GM19467 (cell line): ENCODE measurements around the gene OSBP2.

ENCODE experiments used
- ATAC-seq: cut with Tn5 transposase; IDR thresholded peaks from one replicate; pipeline ENCODE4 v1.9.1; 2021; ENCODE audit warnings: mild to moderate bottlenecking, moderate library complexity; ENCODE audit not compliant: unreplicated experiment

The OSBP2 gene

DNA sequence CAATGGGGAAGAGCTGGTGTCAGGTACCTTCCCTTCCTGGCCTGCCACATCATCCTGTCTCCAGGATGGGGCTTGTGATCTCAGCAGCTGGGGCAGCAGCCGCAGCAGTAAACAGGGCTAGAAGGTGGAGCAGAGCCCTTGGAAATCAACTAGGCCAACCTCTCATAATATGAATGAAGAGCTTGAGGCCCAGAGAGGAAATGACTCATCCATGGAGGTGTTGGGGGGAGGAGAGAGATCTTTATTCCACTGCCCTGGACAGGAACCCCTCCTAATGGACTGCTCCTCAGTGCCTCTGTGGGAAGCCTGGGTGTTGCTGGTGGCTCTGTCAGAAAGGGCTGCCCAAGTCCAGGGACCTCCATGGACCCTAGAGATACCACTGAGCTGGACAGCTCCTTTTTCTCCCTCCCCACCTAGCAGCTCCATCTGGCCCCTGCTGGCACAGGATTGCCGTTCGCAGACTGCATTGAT is 111.8 kb downstream of the OSBP2 start:
- ATAC-seq: no peak

DNA sequence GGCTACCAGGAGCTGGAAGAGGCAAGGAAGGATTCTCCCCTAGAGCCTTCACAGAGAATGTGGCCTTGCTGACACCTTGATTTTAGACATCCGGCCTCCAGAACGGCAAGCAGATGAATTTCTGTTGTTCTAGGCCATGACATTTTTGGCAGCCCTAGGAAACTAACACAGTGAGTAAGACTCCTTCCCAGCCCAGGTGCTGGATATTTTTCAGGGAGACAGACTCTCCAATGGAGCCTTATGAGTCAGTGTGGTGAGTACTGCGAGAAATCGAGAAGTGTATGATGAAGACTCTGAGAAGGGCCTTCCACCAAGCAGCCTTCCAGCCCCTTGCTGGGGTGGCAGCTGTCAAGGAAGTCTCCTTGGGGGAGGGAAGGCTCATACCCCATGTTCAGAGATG is 114.4 kb downstream of the OSBP2 start:
- ATAC-seq: no peak

DNA sequence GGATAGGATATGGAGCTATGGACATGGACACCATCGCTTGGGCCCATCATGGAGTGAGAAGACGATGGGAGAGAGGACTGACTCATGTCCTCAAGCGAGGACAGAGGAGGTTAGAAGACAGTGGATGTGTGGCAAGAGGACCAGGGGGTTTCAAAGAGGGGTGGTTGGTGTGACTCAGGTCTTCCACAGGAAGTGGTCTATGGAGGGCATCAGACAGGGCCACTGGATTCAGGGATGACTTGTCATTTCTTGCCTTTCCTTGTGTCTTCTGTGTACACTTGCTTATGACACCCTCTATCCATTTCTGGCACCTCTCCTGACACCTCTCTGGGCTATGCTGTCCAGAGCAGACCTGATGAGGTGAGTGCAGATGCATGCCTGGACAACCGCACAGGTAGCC is 115.4 kb downstream of the OSBP2 start:
- ATAC-seq: no peak

DNA sequence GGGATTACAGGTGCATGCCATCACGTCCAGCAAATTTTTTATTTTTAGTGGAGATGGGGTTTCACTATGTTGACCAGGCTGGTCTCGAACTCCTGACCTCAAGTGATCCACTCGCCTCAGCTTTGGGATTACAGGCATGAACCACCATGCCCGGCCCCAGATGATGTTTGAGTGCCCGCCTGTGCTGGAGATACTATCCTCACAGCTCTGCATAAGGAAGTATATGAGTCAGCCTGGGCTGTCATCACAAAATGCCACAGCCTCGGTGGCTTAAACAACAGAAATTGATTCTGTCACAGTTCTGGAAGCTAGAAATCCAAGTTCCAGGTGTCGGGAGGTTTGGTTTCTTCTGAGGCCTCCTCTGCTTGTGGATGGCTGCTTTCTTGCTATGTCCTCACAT is 119.3 kb downstream of the OSBP2 start:
- ATAC-seq: no peak

DNA sequence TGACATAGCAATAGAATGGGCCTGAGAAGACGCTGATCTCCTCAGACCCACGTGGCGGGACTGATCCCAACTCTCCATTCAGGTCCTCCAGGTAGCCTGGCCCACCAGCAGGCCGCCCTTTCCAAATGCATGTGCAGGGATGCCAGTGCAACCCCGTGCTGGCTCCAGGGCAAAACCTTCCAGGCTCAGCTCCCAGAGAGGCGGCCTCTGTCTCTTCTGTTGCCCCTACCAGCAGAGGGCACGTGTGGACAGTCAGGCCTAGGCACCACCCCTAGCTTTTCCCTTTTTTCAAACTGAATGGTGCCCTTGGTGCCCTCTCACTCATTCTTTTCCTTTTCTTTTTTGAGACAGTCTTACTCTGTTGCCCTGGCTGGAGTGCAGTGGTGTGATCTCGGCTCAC is 121.7 kb downstream of the OSBP2 start:
- ATAC-seq: no peak

DNA sequence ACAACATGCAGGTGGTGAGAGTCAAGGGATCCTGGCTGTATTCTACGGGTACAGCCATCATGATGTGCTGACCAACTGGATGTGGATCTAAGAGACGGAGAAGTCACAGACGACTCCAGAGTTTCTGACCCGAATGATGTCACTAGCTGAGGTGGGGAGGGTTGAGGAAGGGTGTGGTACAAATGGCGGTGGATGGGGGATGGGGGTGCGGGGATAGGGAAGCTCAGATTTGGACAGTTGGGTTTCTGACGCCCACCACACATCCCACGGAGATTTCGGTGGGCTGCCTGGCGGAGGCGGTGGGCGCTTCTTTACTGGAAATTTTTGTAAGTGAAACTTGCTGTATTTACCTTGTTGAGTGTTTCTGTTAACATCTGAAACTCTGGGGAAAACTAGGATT is 126.7 kb downstream of the OSBP2 start:
- ATAC-seq: no peak

DNA sequence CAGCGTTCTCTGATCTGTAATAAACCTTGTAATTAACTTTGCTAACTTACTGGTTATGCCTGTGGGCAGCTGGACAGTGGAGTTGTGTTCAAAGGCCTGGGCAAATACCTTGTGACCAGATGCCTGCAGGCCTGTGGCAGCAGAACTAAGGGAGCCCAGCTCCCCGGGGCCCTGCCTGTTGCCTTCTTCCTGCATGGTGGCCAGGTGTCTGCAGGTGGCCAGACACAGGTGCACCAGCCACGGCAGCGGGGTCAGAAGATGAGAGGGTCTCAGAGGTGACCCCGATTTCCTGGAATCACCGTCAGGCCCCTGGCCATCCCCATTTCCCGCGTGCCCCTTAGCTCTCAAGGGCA is 127.2 kb downstream of the OSBP2 start:
- no peak for ATAC-seq

DNA sequence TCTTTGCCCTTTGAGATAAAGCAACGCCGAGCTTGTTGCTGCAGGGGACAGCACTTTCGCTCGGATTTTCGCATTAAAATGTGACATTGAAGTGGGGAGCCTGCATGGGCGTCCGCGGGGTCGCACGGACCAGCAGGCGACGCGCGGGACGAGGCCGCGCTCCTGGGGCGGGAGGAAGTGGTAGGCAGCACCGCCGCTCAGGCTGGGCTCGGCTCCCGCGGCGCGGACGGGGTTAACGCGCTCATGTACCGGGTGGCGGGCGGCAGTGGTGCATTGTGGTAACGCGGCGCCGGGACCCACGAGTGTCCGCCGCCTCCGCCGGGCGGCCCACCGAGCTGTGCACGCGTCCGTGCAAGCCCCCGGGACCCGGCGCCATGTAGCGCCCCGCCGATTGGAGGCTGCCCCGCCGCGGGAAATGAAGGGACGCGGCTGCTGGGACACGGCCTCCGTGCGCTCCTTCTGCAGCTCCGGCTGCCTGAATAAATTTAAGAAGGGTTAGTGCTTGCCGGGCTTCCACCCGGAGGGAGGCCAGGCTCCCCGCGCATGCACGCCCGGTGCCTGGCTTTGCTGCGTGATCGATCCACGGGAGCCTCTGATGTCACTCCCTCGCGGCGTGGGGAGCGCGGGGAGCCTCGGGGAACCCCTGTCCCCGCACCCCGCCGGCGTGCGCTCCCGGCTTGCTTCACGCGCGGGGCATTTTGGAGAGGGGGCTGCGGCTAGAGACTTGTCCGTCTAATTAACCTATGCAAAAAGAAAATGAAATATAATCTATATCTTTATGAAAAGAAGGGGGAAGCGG is 127.7 kb downstream of the OSBP2 start:
- ATAC-seq: no peak

DNA sequence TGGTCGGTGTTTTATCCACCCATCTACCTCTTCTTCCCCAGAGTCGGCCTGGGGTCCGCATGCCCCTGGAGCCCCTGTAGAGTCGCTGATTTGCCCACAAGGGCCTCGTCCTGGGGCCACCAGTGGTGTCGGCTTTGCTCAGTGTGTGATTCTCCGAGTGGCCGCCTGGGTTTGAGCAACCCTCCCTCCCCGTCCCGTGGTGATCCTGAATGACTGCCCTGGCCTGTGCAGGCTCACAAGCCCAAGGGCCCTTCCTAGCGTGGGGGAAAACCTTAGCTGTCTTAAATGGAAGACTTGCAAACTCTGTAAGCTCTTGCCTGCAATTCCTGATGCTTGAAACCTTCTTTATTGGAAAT is 128.3 kb downstream of the OSBP2 start:
- no peak for ATAC-seq

DNA sequence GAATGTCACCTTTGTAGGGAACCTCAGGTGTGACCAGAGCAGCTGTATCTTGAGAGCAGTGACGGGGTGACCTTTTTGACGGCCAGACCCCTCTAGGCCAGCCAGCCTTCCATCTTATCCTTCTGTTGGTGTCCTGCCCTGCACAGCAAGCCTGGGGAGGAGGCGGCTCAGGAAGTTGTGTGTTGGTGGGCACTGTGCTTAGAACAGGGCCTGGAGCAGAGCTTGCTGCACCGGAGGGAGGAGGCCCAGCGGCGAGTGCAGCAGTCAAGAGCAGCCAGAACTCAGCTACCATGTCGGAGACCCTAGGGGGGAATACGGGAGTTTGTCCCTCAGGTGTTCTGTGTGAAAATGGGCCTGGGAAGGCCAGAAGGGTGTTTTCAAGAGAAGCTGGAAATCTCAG is 129.4 kb downstream of the OSBP2 start:
- no peak for ATAC-seq

DNA sequence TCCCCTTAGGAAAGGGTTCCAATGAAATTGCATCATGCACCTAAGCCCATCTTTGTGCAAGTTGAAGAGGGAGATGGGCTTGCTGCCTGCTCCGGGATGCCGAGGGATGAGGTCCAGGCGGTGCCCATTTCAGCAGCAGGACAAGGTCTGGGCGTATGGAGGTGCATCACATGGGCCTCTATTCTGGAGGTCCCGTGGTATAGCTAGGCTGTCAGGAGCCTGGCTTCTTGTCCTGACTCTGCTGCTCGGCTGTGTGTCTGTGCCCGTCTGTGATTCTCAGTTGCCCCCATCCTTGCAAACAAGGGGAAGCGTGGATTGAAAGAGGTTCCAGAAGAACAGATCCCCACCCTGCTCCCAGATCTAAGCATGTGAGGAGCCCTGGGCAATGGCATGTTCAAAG is 130.0 kb downstream of the OSBP2 start:
- ATAC-seq: no peak

DNA sequence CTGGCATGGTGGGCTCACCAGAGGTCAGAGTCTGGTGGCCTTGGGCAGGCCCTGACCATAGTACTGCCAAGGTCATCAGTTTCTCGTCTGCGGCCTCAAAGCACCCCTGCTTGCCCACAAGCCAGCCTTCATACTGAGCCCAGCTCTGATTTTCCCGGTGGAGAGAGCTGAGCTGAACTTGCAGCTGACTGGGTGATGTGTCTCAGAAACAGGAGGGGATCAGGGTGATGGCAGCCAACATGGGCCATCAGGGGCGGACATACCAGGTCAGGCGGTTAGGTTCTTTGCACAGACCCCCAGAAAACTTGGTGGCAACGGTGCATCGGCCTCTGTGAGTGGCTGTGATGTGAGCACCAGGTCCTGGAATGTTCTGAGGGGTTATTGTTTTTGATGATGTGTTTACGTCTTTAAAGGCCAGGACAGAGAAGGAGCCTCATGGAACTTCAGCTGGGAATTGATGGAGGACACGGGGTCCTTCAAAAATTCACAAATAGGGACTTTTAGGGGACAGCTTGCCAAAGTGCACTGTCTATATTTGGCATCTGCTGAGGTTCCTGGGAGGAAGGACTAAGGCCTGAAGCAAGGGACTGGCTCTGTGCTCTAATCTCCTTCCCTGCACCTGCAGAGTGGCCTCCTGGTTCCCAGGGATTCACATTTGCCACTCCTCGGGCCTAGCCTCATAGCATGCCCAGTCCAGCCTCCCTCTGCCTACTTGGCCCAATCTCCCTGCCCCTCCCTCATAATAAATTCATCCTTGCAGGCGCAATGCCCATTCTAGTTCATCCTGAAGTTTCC is 131.2 kb downstream of the OSBP2 start:
- no peak for ATAC-seq

DNA sequence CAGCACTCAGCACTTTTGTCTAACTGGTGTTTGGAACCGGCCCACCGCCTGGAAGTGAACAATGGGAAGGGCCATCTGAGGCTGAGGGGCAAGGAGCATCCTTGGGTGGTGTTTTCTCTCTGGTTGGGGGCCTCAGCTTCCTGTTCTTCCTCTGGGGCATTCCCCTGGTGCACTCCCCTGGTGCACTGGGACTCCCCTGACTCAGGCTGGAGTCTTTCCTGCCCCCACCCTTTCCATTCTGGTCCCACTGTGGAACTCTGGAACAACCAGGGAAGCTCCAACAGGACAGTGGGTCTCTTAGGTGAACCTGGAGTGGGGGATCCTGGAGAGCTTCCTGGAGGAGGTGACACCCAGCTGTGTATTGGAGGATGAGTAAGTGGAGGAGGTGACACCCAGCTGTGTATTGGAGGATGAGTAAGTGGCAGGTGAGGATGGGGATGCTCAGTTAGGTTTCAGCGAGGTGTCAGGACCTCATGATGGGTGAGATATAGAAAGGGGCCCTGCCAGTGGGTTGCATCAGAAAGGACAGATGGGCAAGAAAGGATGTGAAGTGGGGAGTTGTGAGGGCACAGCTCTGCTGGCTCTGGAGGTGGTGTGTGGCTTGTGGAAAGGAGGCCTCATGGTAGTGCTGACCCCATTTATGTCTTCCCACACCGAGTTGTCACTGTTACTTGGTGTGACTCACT is 132.1 kb downstream of the OSBP2 start:
- no peak for ATAC-seq

DNA sequence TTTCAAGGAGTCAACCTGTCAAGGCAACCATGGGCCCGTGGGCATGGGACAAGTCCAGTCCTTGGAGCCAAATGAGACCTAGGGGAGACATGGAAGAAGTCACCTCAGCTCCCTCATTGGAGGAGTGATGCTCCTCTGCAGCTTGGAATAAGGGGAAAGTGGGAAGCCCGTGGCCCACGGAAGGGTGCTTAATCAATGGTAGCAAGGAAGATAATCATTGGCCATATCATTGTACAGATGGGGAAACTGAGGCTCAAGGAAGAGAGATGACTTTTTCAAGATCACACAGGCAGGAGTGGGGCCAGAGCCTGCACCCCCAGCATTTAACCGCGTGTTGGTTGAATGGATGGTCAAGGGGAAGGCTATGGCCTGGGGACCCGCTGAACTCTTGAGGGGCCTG is 133.0 kb downstream of the OSBP2 start:
- ATAC-seq: no peak

DNA sequence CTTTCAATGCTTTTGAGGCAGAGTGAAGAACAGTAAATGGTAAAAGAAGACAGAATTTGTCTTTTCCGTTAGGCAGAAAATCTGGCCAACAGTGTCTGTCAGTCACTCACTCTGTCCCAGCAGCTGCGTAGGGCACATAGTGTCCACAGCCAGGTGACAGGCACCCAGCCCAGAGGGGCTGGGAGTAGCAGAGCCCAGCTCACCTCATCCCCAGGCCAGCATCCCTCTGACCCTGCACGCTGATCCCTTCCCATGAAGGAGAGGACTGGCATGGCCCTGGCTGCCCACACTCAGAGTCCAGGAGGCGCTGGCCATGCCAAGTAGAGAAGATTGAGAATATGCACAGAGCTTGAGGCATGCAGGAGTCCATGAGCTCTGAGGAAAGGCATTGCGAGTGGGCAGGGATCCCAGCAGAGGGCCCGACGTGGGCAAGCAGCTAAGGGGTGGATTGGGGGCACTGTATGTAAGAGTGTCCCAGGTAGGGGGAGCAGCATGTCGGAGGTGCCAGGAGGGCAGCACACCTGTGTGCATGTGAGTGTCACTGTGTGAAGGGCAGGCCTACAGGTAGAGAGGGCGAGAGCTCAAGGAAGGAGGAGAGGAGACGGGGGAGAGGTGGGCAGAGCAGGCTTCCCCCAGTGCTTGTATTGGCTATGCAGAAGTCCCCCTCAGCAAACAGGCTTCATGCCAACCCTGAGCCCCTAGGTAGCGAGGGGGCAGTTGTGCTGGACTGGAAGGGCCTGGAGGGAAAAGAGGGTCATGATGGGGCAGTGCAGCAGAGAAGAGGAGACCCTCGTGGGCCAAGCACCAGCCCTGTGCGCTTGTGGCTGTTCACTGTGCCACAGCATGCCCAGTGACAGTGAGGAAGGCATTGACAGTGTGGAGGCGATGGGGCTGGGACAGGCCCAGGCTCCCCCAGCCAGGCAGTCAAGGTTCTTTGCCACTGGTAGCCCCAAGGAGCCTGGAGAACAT is 133.8 kb downstream of the OSBP2 start:
- ATAC-seq: no peak

DNA sequence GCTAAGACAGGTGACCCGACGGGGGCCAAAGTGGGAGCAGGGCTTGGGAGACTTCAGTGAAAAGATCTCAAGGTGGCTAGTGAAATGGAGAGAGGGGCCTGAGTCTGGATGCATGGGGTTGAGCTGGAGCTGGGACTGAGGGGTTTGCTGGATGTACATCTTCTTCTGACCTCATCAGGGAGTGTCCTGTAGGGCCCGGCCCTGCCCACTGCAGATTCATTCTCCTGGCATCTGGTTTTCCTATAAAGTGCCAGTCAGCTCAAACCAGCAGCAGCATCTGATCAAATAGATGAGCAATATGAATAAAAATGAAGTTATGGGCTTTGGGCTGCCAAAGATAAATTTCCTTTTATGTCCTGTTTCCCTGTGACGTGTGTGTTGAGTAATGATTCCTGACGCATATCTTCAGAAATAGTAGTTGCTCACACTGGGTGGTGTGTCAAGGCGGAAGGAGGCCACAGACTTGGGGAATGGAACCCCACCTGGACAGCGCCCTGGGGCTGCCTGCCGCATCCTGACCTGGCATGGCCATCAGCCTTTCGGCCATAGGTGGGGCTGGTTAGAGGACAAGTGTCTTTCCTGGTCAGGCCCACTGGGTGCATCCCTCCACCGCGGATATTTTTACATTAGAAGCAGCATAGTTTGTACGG is 135.4 kb downstream of the OSBP2 start:
- no peak for ATAC-seq

DNA sequence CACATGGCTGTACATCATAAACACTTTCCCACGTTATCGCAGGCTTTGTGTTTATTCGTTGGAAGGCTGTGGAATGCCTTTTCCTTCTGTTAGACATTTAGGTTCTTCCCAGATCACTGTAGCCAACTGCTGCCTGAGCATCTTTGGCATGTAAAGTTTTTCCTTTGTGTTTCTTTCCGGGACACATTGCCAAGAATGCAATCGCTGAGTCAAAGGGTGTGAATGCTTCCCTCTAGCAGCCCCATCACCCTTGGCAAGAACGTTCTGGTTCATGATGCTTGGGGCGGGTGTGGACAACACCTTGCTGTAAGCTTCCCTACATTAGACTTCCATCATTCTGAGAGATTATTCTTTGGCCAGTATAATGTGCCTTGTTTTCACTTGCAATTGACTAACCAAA is 136.2 kb downstream of the OSBP2 start:
- ATAC-seq: no peak

DNA sequence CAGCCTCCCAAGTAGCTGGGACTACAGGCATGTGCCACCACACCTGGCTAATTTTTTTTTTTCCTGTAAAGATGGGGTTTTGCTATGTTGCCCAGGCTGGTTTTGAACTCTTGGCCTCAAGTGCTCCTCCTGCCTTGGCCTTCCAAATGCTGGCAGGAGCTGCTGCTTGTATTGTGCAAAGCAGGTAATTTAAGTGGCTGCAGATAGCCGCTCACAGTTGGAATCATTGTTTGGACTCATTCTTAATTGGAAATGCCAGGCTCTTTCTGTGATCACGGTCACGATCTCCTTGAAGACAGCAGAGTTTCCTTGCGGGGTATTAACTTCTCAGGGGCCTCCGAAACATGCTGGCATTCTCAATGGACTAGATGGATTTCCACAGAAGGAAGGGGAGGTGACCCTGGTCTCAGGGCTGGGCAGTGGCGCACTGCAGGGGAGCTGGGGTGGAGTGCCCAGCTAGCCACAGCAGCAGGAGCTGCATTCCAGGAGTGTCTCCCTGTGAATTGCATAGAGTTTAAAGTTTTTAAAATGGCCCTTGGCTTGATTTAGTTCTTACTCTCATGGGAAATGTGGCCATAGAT is 137.8 kb downstream of the OSBP2 start:
- no peak for ATAC-seq

DNA sequence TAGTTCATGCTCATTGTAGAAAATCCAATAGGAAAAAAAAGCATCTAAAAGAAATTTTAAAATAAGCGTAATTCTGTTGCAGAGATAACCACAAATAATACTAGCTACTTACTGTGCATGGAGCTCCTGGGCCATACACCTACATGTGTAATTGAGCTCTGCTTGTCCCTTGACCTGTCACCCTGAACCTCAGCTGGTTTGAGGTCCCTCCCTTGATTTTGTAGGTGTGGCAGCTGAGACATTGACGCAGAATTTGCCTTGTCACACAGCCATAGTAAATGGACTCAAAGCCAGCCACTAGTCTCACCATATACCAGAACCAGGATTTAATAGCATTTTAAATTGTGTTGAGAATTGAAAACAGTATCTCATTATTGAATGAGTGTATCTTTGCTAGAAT is 138.6 kb downstream of the OSBP2 start:
- no peak for ATAC-seq

DNA sequence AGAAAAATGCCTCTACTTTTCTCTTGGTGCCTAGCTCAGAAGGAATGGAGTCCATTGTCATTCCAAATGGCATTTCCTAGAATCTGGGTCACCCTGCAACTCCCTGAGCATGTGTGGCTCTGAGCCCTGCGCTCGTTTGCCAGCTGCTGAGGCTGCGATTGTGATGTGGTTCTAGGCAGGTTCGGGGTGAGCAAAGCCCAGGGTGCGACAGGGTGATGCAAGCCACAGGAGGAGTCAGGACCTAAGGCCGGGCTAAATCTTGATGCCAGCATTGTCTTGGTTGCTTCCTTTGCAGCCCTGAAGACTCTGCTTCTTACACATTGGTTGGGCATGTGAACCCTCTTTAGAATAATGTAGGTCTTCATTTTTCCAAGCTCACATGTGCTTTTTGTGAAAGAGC is 142.9 kb downstream of the OSBP2 start:
- no peak for ATAC-seq
